ENCODE results near the gene PEDS1. TPM values are rescaled to one million over a fixed set of nuclear protein-coding genes. Genes with fewer than 3 reads are reported as not detected.

The PEDS1 gene
- total and polyA plus RNA-seq, 2 of the 13 experiments (the other 11 are each of a cell fraction or from before 2014, with no cell fraction given), result 30.5 to 93.9 TPM

GRCh38 chr20:50129662-50130355 lies 23.7 kb downstream of the PEDS1 start (continued):
- TF ChIP-seq HNF1B (CRISPR knock-in tag; IDR thresholded peaks at IDR 0.05) (0 out of 2 replicates have a peak, but pooled peaks have one; percentile 31), GABPB1 (CRISPR knock-in tag; IDR thresholded peaks at IDR 0.05) (no peak), ZFP91 (CRISPR knock-in tag; IDR thresholded peaks at IDR 0.05; ENCODE audit: borderline replicate concordance) (no peak), ZBTB37 (CRISPR knock-in tag; IDR thresholded peaks at IDR 0.05) (no peak), ARNTL (CRISPR knock-in tag; IDR thresholded peaks at IDR 0.05) (no peak)

GRCh38 chr20:50128520-50128905 lies 25.0 kb downstream of the PEDS1 start:
- peaks cover 7% of the 10 kb centered on the region for H3K4me1 ChIP-seq (ENCODE audit: insufficient read depth, low read length)
- ChIA-PET POLR2A (interaction anchor here (1.9 kb wide), 1 partner anchor 24 kb away, joined by 7 read pairs; the partner anchor contains the start of gene PEDS1), CTCF (ENCODE audit: low intra/inter-chr PET ratio, low total read pairs) (no interaction called here)
- H3K4me2 ChIP-seq (ENCODE audit: low read depth, low read length), result no peak overlapping the region
- no peaks in the 10 kb centered on the region for H3K79me2 ChIP-seq (ENCODE audit: insufficient read depth, low read length)
- 98% methylated on average over 8 of the region's 8 CpGs for WGBS (ENCODE audit: low lambda C conversion rate)
- DNase-seq (ENCODE audit: low spot score) (no peak), ATAC-seq (no peak), FAIRE-seq (no peak)
- no peak overlapping the region for H3K9ac ChIP-seq (ENCODE audit: insufficient read depth, low read depth, low read length)
- intact Hi-C loops (cut with micrococcal nuclease; ENCODE audit: unreplicated experiment), result loop anchor here (5.0 to 10.0 kb wide), 2 partner anchors 176 to 699 kb away; no protein-coding TSS in a partner anchor
- in situ Hi-C loops (cut with HindIII; ENCODE audit: extremely low pct_ligation_motif_present, low pct_unique_long_range_greater_than_20kb), result no loop called here
- peaks cover 65 to 87% of the 10 kb centered on the region in 2 experiments for H3K36me3 ChIP-seq (replicated peaks in 1 of 2; ENCODE audit: control insufficient read depth in 1 of 2, insufficient read depth in 2 of 2, low read length in 2 of 2)
- BruUV-seq (replicated peaks), result no TSS peak
- H3K27ac ChIP-seq (ENCODE audit: extremely low read length, insufficient read depth, low read length), result no peak overlapping the region
- H4K20me1 ChIP-seq (ENCODE audit: insufficient read depth, low read length), result no peaks in the 10 kb centered on the region
- H3K27me3 ChIP-seq (ENCODE audit: control insufficient read depth in 1 of 2, insufficient read depth in 2 of 2, low read length in 2 of 2), result no peaks in the 10 kb centered on the region
- H3K4me3 ChIP-seq (replicated peaks in 1 of 3; ENCODE audit: insufficient read depth in 1 of 3, low read depth in 2 of 3, low read length in 3 of 3), result no peak overlapping the region
- no peaks in the 10 kb centered on the region for H3K9me3 ChIP-seq (ENCODE audit: low read length)
- H2AFZ ChIP-seq (ENCODE audit: low read length), result no peak overlapping the region
- TF ChIP-seq CBX1 (IDR thresholded peaks at IDR 0.05; ENCODE audit: low read depth), result no peak
- no peak for TF ChIP-seq ZNF263 (CRISPR knock-in tag; IDR thresholded peaks at IDR 0.05)
- no peak for TF ChIP-seq ZNF24 (IDR thresholded peaks at IDR 0.05)
- no peak for TF ChIP-seq PHB2 (IDR thresholded peaks at IDR 0.05; ENCODE audit: partially characterized antibody)
- no peak for TF ChIP-seq ZNF136 (CRISPR knock-in tag; IDR thresholded peaks at IDR 0.05; ENCODE audit: low read depth)
- TF ChIP-seq AHDC1 (CRISPR knock-in tag; IDR thresholded peaks at IDR 0.05; ENCODE audit: borderline replicate concordance), result no peak
- no peak for TF ChIP-seq HIVEP1 (CRISPR knock-in tag; IDR thresholded peaks at IDR 0.05)

All from HepG2 (cell line).